ENCODE measurements around the gene ADAMTSL4. TPM values are rescaled to one million over a fixed set of nuclear protein-coding genes. Genes with fewer than 3 reads are reported as not detected.

The ADAMTSL4 gene
- total and polyA plus RNA-seq, 9 of the 15 experiments (the other 6 are each of a cell fraction or from before 2014, with no cell fraction given), result 12.7 to 212 (median 35.6) TPM

DNA sequence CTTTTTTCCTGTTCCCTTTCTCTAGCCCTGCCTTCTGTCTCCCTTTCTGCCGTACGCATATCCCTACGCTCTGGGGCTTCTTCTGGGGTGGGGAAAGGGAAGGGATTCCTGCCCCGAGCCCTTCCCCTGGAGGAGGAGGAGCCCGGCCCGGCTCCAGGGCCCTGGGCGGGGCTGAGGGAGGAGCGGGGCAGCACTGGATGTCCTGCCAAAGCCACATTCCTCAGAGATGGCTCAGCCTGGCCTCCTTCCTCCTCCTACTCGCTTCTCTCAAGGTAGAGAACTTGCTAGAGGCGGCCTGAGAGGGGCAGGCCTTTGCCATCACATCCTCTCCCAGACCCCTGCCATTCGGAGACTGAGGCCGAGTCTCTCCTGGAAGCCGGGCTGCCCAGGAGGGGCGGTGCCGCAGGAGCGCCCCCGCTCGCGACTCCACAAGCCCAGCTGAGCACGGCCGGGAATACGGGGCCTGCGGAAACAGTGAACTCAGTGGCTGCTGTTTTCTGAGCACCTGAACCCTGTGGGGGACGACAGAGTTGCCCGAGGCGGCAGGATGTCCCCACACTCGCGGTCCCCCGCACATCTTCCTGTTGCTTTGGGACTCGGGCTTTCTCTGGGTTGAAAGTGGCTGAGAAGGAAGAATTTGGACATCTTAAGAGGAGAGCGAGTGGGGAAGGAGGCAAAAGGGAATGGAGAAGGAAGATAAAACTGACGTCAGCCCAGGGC, 12.2 kb downstream of the ADAMTSL4 start (continued):
- TF ChIP-seq ZNF609 (CRISPR knock-in tag; IDR thresholded peaks at IDR 0.05; ENCODE audit: borderline replicate concordance) (no peak), KLF13 (tag; IDR thresholded peaks at IDR 0.05; ENCODE audit: borderline replicate concordance, low read depth) (peak; percentile 25; the same call in 1 of the 2 replicates), ZNF12 (CRISPR knock-in tag; IDR thresholded peaks at IDR 0.05) (no peak), NFRKB (IDR thresholded peaks at IDR 0.05; ENCODE audit: low read depth) (peak; percentile 64; the same call in 1 of the 2 replicates), SAFB2 (IDR thresholded peaks at IDR 0.05; ENCODE audit: borderline replicate concordance, low read depth, low read length, severe bottlenecking) (no peak), ZFX (CRISPR knock-in tag; IDR thresholded peaks at IDR 0.05) (peak; percentile 85), SRSF3 (IDR thresholded peaks at IDR 0.05; ENCODE audit: insufficient read depth, low read length) (no peak), RBBP5 (IDR thresholded peaks at IDR 0.05; ENCODE audit: borderline replicate concordance, insufficient read depth, low read length, poor library complexity, severe bottlenecking) (no peak)
- TF ChIP-seq, protein P1, sequence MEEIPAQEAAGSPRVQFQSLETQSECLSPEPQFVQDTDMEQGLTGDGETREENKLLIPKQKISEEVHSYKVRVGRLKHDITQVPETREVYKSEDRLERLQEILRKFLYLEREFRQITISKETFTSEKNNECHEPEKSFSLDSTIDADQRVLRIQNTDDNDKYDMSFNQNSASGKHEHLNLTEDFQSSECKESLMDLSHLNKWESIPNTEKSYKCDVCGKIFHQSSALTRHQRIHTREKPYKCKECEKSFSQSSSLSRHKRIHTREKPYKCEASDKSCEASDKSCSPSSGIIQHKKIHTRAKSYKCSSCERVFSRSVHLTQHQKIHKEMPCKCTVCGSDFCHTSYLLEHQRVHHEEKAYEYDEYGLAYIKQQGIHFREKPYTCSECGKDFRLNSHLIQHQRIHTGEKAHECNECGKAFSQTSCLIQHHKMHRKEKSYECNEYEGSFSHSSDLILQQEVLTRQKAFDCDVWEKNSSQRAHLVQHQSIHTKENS (CRISPR knock-in tag; IDR thresholded peaks at IDR 0.05), result no peak

Measured in K562 (cell line).